Liver (tissue), 9 donors: ENCODE data around the gene SHC4. TPM values are rescaled to one million over a fixed set of nuclear protein-coding genes. Genes with fewer than 3 reads are reported as not detected.
"Not testable (repeated sequence)": the region's sequence is repeated elsewhere in the genome, so short reads cannot be mapped to it uniquely, and the experiment has no call there.

ENCODE experiments used
- DNase-seq: peaks from one replicate; pipeline ENCODE4 v3.0.0-alpha.2; 2017; ENCODE audit warnings: low spot score
- H3K27ac ChIP-seq, 2 donors: one replicate each; pipeline ENCODE4 v1.7.0; 2013; ENCODE audit warnings: inconsistent platforms in 2 of 2, low read length in 2 of 2, control low read depth in 1 of 2, low read depth in 1 of 2, mild to moderate bottlenecking in 1 of 2
- H3K27me3 ChIP-seq, 4 donors: one replicate each; pipeline versions ENCODE4 v1.6.1 to v1.7.0; 2013; ENCODE audit warnings: low read length in 3 of 4, inconsistent platforms in 1 of 4, mild to moderate bottlenecking in 1 of 4, moderate library complexity in 1 of 4; ENCODE audit not compliant: control insufficient read depth in 4 of 4, insufficient read depth in 4 of 4
- H3K36me3 ChIP-seq, 4 donors: one replicate each; pipeline versions ENCODE4 v1.6.1 to v1.7.0; 2013; ENCODE audit warnings: low read length in 3 of 4, mild to moderate bottlenecking in 3 of 4, low read depth in 1 of 4, moderate library complexity in 1 of 4; ENCODE audit not compliant: control insufficient read depth in 4 of 4, insufficient read depth in 3 of 4
- H3K4me1 ChIP-seq, 4 donors: one replicate each; pipeline versions ENCODE4 v1.6.1 to v1.7.0; 2013; ENCODE audit warnings: low read length in 3 of 4, mild to moderate bottlenecking in 3 of 4, moderate library complexity in 1 of 4; ENCODE audit not compliant: control insufficient read depth in 4 of 4, insufficient read depth in 4 of 4
- H3K4me3 ChIP-seq, 3 donors: one replicate each; pipeline versions ENCODE4 v1.6.1 to v1.7.0; 2013; ENCODE audit warnings: low read length in 3 of 3, control low read depth in 1 of 3, low read depth in 1 of 3, mild to moderate bottlenecking in 1 of 3
- H3K9ac ChIP-seq, 2 donors: one replicate each; pipeline ENCODE4 v1.7.0; 2013; ENCODE audit warnings: low read length in 2 of 2, mild to moderate bottlenecking in 2 of 2, moderate library complexity in 2 of 2, control low read depth in 1 of 2, low read depth in 1 of 2
- H3K9me3 ChIP-seq, 4 donors: one replicate each; pipeline versions ENCODE4 v1.6.1 to v1.7.0; 2013; ENCODE audit warnings: low read length in 3 of 4; ENCODE audit not compliant: control insufficient read depth in 4 of 4
- EGR1 ChIP-seq, 2 donors: IDR thresholded peaks; 2 replicates each; pipeline ENCODE4 v1.6.1; 2016 to 2018; ENCODE audit warnings: antibody characterized with exemption in 2 of 2, low read depth in 2 of 2
- FOXA1 ChIP-seq: IDR thresholded peaks from 2 replicates; pipeline ENCODE4 v1.6.1; 2016; ENCODE audit warnings: antibody characterized with exemption
- HNF4A ChIP-seq, 2 donors: conservative IDR thresholded peaks; 2 replicates each; pipeline ENCODE4 v1.6.1; 2016; ENCODE audit warnings: antibody characterized with exemption in 2 of 2, mild to moderate bottlenecking in 2 of 2
- HNF4G ChIP-seq: IDR thresholded peaks from 2 replicates; pipeline ENCODE4 v1.6.1; 2016; ENCODE audit warnings: antibody characterized with exemption
- RAD21 ChIP-seq, 2 donors: IDR thresholded peaks; 2 replicates each; pipeline ENCODE4 v1.6.1; 2016; ENCODE audit warnings: antibody characterized with exemption in 2 of 2, mild to moderate bottlenecking in 2 of 2
- RXRA ChIP-seq, 2 donors: IDR thresholded peaks; 2 replicates each; pipeline ENCODE4 v1.6.1; 2017 to 2018; ENCODE audit warnings: antibody characterized with exemption in 2 of 2, mild to moderate bottlenecking in 1 of 2
- SP1 ChIP-seq: IDR thresholded peaks from 2 replicates; pipeline ENCODE4 v1.6.1; 2018; ENCODE audit warnings: antibody characterized with exemption, mild to moderate bottlenecking
- YY1 ChIP-seq: IDR thresholded peaks from 2 replicates; pipeline ENCODE4 v1.6.1; 2016; ENCODE audit warnings: antibody characterized with exemption, mild to moderate bottlenecking
- WGBS: extraction: QIAGEN DNeasy Blood & Tissue Kit; methylation state at CpG from one replicate; pipeline ENCODE4 v1.1.7; 2013; 5-methylcytosine and 5-hydroxymethylcytosine counted together
- polyA plus RNA-seq, 2 donors: library from polyadenylated mRNA; stranded (reverse) in 1 of 2; unstranded in 1 of 2; fragments of 200-250 nt in 1 of 2; fragments of >200 nt in 1 of 2; fragmentation: Nextera tagmentation in 1 of 2; extraction: Ambion mirVana in 1 of 2; gene quantifications; one replicate each; pipeline versions ENCODE4 v1.2.1 to v1.2.3, GENCODE V29; 2013 to 2015
- total RNA-seq, 2 donors: library from RNA; depleted of rRNA; stranded (reverse); fragments of >200 nt; gene quantifications; one replicate each; pipeline ENCODE4 v1.2.3, GENCODE V29; 2014
- TF ChIP-seq, protein P1 (sequence below): IDR thresholded peaks from 2 replicates; pipeline ENCODE4 v1.6.1; 2016; ENCODE audit warnings: antibody characterized with exemption
- TF ChIP-seq, protein P2 (sequence below): fragments of 150-350 bp; IDR thresholded peaks from 2 replicates; pipeline ENCODE4 v1.5.1; 2017; ENCODE audit warnings: improper control_type of control experiment, low read depth, low read length; ENCODE audit not compliant: missing input control
- TF ChIP-seq, protein P3 (sequence below): IDR thresholded peaks from 2 replicates; pipeline ENCODE4 v1.6.1; 2016; ENCODE audit warnings: antibody characterized with exemption
- TF ChIP-seq, protein P4 (sequence below): IDR thresholded peaks from 2 replicates; pipeline ENCODE4 v1.6.1; 2016; ENCODE audit warnings: antibody characterized with exemption
- TF ChIP-seq, protein P5 (sequence below): IDR thresholded peaks from 2 replicates; pipeline ENCODE4 v1.6.1; 2016; ENCODE audit warnings: antibody characterized with exemption, mild to moderate bottlenecking
- donor health status: healthy.
- donor health status: healthy.
- donor health status: healthy.
- donor health status: healthy.
- donor health status: healthy.

The SHC4 gene
- total and polyA plus RNA-seq, 4 donors = under 0.01 to 0.19 (median 0.05) TPM

DNA sequence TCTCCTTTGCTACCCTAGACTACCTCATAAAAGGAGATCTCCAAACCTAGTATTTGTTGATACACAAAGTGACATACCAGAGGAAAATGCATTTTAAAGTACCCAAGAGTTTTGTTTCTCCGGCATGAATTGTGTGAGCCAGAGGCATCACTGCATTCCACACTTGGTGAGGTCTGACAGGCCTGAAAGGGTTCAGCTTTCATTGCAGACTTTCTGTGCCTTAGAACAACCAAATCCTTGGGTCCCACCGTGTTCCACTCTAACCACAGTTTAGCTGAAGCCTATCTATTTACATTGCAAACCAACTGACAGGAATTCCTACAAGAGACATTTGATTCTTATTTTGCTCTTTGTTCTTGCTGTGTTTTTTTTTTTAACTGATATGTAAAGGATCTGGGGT is 106.8 kb downstream of the SHC4 start:
- Histone ChIP-seq H3K36me3 (no peaks in the 10 kb centered on the region), H3K27ac (no peak overlapping the region), H3K9ac (no peak overlapping the region), H3K9me3 (no peaks in the 10 kb centered on the region), H3K4me3 (no peak overlapping the region), H3K27me3 (no peaks in the 10 kb centered on the region), H3K4me1 (peaks cover 0 to 10% (median 3%) of the 10 kb centered on the region in 4 donors)
- WGBS = 65% methylated on average over 2 of the region's 2 CpGs
- TF ChIP-seq, protein P1, sequence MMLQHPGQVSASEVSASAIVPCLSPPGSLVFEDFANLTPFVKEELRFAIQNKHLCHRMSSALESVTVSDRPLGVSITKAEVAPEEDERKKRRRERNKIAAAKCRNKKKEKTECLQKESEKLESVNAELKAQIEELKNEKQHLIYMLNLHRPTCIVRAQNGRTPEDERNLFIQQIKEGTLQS = no peak
- TF ChIP-seq, protein P2, sequence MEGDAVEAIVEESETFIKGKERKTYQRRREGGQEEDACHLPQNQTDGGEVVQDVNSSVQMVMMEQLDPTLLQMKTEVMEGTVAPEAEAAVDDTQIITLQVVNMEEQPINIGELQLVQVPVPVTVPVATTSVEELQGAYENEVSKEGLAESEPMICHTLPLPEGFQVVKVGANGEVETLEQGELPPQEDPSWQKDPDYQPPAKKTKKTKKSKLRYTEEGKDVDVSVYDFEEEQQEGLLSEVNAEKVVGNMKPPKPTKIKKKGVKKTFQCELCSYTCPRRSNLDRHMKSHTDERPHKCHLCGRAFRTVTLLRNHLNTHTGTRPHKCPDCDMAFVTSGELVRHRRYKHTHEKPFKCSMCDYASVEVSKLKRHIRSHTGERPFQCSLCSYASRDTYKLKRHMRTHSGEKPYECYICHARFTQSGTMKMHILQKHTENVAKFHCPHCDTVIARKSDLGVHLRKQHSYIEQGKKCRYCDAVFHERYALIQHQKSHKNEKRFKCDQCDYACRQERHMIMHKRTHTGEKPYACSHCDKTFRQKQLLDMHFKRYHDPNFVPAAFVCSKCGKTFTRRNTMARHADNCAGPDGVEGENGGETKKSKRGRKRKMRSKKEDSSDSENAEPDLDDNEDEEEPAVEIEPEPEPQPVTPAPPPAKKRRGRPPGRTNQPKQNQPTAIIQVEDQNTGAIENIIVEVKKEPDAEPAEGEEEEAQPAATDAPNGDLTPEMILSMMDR = no peak
- TF ChIP-seq RAD21 (IDR thresholded peaks at IDR 0.05) (no peak), FOXA1 (no peak), YY1 (no peak)
- TF ChIP-seq, protein P3, sequence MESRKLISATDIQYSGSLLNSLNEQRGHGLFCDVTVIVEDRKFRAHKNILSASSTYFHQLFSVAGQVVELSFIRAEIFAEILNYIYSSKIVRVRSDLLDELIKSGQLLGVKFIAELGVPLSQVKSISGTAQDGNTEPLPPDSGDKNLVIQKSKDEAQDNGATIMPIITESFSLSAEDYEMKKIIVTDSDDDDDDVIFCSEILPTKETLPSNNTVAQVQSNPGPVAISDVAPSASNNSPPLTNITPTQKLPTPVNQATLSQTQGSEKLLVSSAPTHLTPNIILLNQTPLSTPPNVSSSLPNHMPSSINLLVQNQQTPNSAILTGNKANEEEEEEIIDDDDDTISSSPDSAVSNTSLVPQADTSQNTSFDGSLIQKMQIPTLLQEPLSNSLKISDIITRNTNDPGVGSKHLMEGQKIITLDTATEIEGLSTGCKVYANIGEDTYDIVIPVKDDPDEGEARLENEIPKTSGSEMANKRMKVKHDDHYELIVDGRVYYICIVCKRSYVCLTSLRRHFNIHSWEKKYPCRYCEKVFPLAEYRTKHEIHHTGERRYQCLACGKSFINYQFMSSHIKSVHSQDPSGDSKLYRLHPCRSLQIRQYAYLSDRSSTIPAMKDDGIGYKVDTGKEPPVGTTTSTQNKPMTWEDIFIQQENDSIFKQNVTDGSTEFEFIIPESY = no peak
- TF ChIP-seq, protein P4, sequence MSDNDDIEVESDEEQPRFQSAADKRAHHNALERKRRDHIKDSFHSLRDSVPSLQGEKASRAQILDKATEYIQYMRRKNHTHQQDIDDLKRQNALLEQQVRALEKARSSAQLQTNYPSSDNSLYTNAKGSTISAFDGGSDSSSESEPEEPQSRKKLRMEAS = no peak
- TF ChIP-seq, protein P5, sequence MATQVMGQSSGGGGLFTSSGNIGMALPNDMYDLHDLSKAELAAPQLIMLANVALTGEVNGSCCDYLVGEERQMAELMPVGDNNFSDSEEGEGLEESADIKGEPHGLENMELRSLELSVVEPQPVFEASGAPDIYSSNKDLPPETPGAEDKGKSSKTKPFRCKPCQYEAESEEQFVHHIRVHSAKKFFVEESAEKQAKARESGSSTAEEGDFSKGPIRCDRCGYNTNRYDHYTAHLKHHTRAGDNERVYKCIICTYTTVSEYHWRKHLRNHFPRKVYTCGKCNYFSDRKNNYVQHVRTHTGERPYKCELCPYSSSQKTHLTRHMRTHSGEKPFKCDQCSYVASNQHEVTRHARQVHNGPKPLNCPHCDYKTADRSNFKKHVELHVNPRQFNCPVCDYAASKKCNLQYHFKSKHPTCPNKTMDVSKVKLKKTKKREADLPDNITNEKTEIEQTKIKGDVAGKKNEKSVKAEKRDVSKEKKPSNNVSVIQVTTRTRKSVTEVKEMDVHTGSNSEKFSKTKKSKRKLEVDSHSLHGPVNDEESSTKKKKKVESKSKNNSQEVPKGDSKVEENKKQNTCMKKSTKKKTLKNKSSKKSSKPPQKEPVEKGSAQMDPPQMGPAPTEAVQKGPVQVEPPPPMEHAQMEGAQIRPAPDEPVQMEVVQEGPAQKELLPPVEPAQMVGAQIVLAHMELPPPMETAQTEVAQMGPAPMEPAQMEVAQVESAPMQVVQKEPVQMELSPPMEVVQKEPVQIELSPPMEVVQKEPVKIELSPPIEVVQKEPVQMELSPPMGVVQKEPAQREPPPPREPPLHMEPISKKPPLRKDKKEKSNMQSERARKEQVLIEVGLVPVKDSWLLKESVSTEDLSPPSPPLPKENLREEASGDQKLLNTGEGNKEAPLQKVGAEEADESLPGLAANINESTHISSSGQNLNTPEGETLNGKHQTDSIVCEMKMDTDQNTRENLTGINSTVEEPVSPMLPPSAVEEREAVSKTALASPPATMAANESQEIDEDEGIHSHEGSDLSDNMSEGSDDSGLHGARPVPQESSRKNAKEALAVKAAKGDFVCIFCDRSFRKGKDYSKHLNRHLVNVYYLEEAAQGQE = no peak
- DNase-seq = no peak

DNA sequence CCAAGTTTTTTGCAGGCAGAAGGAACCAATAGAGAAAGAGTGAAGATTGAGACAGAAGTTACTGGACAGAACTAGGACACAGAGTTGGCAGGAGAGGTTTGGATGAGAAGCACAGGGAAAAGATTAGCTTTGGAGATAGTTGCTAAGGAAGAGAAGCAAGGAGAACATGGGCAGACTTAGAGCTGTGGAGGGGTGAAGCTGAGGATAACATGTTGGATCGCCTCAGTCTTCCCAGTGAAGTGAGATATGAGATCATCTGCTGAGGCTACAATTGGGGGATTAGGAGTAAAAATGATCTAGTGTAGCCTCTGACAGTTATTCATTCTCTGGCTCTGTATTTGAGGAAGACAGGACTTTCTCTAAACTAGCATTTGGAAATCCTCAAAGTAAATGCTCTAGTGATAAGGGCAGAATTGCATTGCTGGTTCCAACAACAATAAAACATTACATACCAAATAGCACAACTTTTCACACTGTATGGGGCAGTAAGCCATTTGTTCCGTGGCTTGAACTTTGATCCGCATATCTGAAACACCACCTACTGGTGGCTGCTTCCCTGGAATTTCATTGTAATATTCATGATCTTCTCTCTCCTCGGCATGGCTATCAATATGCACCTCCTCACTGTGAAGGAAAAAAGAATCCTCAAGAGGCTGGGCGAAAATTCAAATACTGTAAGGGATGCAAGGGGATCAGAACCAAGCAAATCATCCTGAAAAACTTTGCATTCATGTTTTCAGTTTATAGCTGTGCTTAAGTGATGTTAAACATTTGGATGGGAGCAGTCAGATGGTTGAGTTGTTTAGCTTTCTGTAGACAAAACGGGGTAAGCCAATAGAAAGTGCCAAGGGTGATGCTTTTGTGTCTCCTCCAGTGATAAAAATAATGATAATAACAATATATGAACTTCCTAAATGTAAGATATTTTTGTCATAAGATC is 107.9 kb downstream of the SHC4 start:
- Histone ChIP-seq H3K27me3 (no peaks in the 10 kb centered on the region), H3K27ac (no peak overlapping the region), H3K4me3 (no peak overlapping the region), H3K9ac (no peak overlapping the region), H3K36me3 (no peaks in the 10 kb centered on the region), H3K9me3 (no peaks in the 10 kb centered on the region), H3K4me1 (peaks cover 0 to 10% (median 3%) of the 10 kb centered on the region in 4 donors)
- DNase-seq = no peak
- TF ChIP-seq HNF4A (conservative IDR thresholded peaks at IDR 0.05) (peak; percentile 83 to 86), EGR1 (IDR thresholded peaks at IDR 0.05; ENCODE audit: low read depth in 2 of 2) (no peak), SP1 (peak; percentile 40), FOXA1 (no peak), HNF4G (peak; percentile 70), YY1 (no peak), RAD21 (IDR thresholded peaks at IDR 0.05) (peak; percentile 71 to 78), RXRA (IDR thresholded peaks at IDR 0.05) (peak; percentile 23 to 42)
- TF ChIP-seq, protein P2 = peak; percentile 55
- TF ChIP-seq, protein P1 = no peak
- 20% methylated on average over 6 of the region's 6 CpGs for WGBS

DNA sequence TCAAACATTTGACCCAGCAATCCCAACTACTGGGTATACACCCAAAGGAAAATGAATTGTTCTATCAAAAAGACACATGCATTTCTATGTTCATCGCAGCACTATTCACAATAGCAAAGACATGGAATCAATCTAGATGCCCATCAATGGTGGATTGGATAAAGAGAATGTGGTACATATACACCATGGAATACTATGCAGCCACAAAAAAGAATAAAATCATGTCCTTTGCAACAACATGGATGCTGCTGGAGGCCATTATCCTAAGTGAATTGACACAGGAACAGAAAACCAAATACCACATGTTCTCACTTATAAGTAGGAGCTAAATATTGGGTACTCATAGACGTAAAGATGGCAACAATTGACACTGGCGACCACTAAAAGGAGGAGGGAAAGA is 109.3 kb downstream of the SHC4 start:
- not testable (repeated sequence) for H3K27me3 ChIP-seq, H3K27ac ChIP-seq, H3K4me3 ChIP-seq, H3K9me3 ChIP-seq, DNase-seq, H3K36me3 ChIP-seq, H3K9ac ChIP-seq
- 98% methylated on average over 3 of the region's 3 CpGs for WGBS
- H3K4me1 ChIP-seq = peaks cover 0 to 10% (median 3%) of the 10 kb centered on the region in 4 donors
